ENCODE data around the gene PGAM2.

Gene PGAM2

DNA sequence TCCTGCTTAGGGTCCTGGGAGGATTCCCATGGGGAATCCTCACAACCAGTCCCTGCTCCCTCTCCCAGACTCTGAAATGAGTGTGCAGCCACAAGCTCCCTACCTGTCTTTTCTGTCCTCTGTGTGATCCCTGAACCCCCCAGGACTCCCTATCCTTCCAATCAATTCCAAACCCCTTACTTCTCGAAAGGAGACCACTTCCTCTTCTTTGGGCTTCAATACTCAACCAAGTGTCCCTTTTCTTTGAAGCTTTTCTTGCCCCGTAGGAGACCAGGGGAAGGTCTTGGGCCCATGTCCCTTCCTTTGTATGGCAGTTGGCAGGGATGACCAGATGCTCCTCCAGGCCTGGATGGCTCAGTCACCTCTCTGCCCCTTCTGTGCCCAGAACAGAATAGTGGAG lies 40.5 kb upstream of the PGAM2 start:
- H3K27ac ChIP-seq (replicated peaks; ENCODE audit: low read length), result no peak overlapping the region
- no CpG with 5 or more reads among the region's 2 CpGs for WGBS, 2 donors (ENCODE audit: extremely low coverage in 2 of 2, insufficient read length in 2 of 2, insufficient replicate concordance in 1 of 2)

DNA sequence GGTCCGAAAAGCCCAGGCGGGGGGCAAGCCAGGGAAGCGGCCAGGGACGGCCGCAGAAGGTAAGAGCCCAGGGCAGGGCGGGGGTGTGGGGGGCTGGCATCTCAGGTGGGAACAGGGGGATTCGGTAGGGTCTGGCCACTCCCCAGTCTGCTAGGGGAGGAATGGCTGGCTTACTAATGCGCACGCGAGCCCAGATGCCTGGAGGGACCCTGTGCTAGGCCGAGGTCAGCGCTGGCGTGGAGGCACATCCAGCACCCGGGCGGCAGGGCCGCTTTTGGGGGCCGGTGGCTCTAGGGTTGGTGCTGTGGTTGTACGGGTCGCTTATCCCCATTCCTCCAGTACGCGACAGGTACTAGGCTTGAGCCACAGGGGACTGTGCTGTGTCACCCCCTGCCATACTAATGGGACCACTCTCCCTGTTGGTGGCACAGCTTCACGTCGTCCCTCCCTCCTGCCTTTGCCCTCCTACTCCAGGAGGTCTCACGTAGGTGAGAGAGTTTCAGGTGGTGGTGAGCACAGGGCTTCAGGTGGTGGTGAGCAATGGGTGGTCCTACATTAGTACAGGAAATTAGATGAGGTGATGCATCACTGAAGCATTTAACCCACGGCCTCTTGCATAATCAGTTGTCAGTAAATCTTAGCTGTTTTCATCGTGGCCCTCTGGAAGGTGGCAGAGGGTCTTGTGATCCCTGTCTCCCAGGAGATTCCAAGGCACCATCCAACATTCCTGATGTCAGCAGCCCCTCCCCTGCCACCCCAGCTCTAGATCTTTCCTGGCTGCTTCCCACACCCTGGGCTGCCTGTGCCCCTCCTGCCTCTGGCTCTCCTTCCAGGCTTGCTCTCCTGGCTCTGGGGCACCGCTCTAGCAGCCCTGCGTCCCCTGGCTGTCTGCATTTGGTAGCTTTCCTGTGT lies 39.7 kb upstream of the PGAM2 start:
- H3K4ac ChIP-seq (ENCODE audit: low read length), result peak overlapping the region; percentile 67
- peak overlapping the region; percentile 85 for H2AFZ ChIP-seq (ENCODE audit: low read length)
- peaks cover 0 to 8% (median 5%) of the 10 kb centered on the region in 3 experiments for H3K27me3 ChIP-seq (ENCODE audit: control insufficient read depth in 3 of 3, insufficient read depth in 3 of 3, low read depth in 1 of 3, low read length in 3 of 3)
- no peak overlapping the region for H3K27ac ChIP-seq (replicated peaks; ENCODE audit: low read length)
- peak; percentile 27 for DNase-seq (ENCODE audit: low spot score)
- no CpG with 5 or more reads among the region's 28 CpGs for WGBS, 2 donors (ENCODE audit: extremely low coverage in 2 of 2, insufficient read length in 2 of 2, insufficient replicate concordance in 1 of 2)
- H3K79me1 ChIP-seq (ENCODE audit: low read depth, low read length), result no peaks in the 10 kb centered on the region
- H3K9me3 ChIP-seq (replicated peaks in 1 of 2; ENCODE audit: control insufficient read depth in 2 of 2, insufficient read depth in 1 of 2, low read depth in 1 of 2, low read length in 2 of 2), result no peaks in the 10 kb centered on the region
- H3K9ac ChIP-seq (ENCODE audit: low read depth, low read length, poor library complexity), result peak overlapping the region; percentile 83
- H3K4me3 ChIP-seq (ENCODE audit: low read length in 2 of 2), result peak overlapping the region; percentile 43 to 84
- peak overlapping the region; percentile 92 for H3K18ac ChIP-seq (ENCODE audit: low read length)
- no peak overlapping the region for H3K14ac ChIP-seq (ENCODE audit: low read length)
- H2BK15ac ChIP-seq (ENCODE audit: low read length), result no peak overlapping the region
- H3K4me1 ChIP-seq (ENCODE audit: control insufficient read depth in 2 of 2, insufficient read depth in 1 of 2, low read depth in 1 of 2, low read length in 2 of 2), result peaks cover 8 to 14% of the 10 kb centered on the region in 2 donors
- H4K91ac ChIP-seq (ENCODE audit: low read depth, low read length, poor library complexity), result no peak overlapping the region
- H4K8ac ChIP-seq (ENCODE audit: low read depth, low read length), result no peak overlapping the region
- no peak overlapping the region for H2BK120ac ChIP-seq (ENCODE audit: low read depth, low read length)
- no peak overlapping the region for H2BK5ac ChIP-seq (ENCODE audit: low read length)
- H3K23ac ChIP-seq (ENCODE audit: low read depth, low read length, poor library complexity), result peak overlapping the region; percentile 70
- H3K4me2 ChIP-seq (ENCODE audit: insufficient read depth, low read length, poor library complexity, severe bottlenecking), result peak overlapping the region; percentile 83
- H2BK12ac ChIP-seq (ENCODE audit: low read length), result no peak overlapping the region
- H2AK5ac ChIP-seq (ENCODE audit: low read depth, low read length), result peak overlapping the region; percentile 71
- H3K36me3 ChIP-seq (replicated peaks in 1 of 2; ENCODE audit: control insufficient read depth in 2 of 2, insufficient read depth in 2 of 2, low read length in 2 of 2), result peaks cover 6 to 14% of the 10 kb centered on the region in 2 donors

More for the DNA sequence above, 40.5 kb upstream of the PGAM2 start:
- peak overlapping the region; percentile 53 for H3K18ac ChIP-seq (ENCODE audit: low read length)
- H2AK5ac ChIP-seq (ENCODE audit: low read depth, low read length), result no peak overlapping the region
- no peak overlapping the region for H3K9ac ChIP-seq (ENCODE audit: low read depth, low read length, poor library complexity)
- H3K4ac ChIP-seq (ENCODE audit: low read length), result no peak overlapping the region
- H4K8ac ChIP-seq (ENCODE audit: low read depth, low read length), result no peak overlapping the region
- no peak overlapping the region for H3K4me2 ChIP-seq (ENCODE audit: insufficient read depth, low read length, poor library complexity, severe bottlenecking)
- no peak overlapping the region for H2BK15ac ChIP-seq (ENCODE audit: low read length)
- peaks cover 6 to 20% of the 10 kb centered on the region in 2 donors for H3K36me3 ChIP-seq (replicated peaks in 1 of 2; ENCODE audit: control insufficient read depth in 2 of 2, insufficient read depth in 2 of 2, low read length in 2 of 2)
- H2BK5ac ChIP-seq (ENCODE audit: low read length), result no peak overlapping the region
- H3K14ac ChIP-seq (ENCODE audit: low read length), result no peak overlapping the region
- no peaks in the 10 kb centered on the region for H3K9me3 ChIP-seq (replicated peaks in 1 of 2; ENCODE audit: control insufficient read depth in 2 of 2, insufficient read depth in 1 of 2, low read depth in 1 of 2, low read length in 2 of 2)
- H2BK120ac ChIP-seq (ENCODE audit: low read depth, low read length), result no peak overlapping the region
- H3K4me1 ChIP-seq (ENCODE audit: control insufficient read depth in 2 of 2, insufficient read depth in 1 of 2, low read depth in 1 of 2, low read length in 2 of 2), result peaks cover 8 to 10% of the 10 kb centered on the region in 2 donors
- no peaks in the 10 kb centered on the region for H3K79me1 ChIP-seq (ENCODE audit: low read depth, low read length)
- peaks cover 0 to 8% (median 5%) of the 10 kb centered on the region in 3 experiments for H3K27me3 ChIP-seq (ENCODE audit: control insufficient read depth in 3 of 3, insufficient read depth in 3 of 3, low read depth in 1 of 3, low read length in 3 of 3)
- no peak overlapping the region for H3K4me3 ChIP-seq (ENCODE audit: low read length in 2 of 2)
- no peak overlapping the region for H2AFZ ChIP-seq (ENCODE audit: low read length)
- no peak overlapping the region for H2BK12ac ChIP-seq (ENCODE audit: low read length)
- H3K23ac ChIP-seq (ENCODE audit: low read depth, low read length, poor library complexity), result no peak overlapping the region
- no peak overlapping the region for H4K91ac ChIP-seq (ENCODE audit: low read depth, low read length, poor library complexity)
- DNase-seq (ENCODE audit: low spot score), result no peak

DNA sequence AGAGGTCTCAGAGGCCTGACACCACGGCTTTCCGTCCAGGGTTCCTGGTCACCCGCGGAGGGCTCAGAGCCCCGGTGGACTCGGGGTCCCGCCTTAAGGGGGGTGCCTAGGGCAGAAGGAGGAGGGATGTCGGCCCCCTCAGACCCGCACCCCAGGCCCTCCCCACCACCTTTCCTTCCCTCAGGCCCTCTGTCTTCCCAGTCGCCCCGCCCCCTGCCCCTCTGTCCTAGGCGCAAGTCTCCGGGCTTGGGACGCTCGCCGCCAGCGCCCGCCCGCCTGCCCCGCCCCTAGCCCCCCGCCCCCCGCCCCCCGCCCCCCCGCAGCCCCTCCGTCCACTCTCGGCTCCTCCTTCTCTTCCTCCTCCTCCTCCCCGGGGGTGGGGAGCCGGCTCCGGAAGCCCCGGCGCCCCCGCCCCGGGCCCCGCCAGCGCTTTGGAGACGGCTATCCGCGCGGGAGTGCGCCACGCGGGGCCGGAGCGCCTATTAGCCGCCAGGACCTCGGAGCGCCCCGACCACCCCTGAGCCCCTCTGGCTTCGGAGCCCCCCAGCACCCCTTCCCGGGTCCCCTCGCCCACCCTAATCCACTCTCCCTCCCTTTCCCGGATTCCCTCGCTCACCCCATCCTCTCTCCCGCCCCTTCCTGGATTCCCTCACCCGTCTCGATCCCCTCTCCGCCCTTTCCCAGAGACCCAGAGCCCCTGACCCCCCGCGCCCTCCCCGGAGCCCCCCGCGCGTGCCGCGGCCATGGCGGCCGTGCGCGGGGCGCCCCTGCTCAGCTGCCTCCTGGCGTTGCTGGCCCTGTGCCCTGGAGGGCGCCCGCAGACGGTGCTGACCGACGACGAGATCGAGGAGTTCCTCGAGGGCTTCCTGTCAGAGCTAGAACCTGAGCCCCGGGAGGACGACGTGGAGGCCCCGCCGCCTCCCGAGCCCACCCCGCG lies 38.8 kb upstream of the PGAM2 start, which contains the start of gene AEBP1:
Gene AEBP1 (plus strand): TSS at position 423 of the 937 bp plus-strand sequence. CDS start 321 bp downstream, at position 744.
- Histone ChIP-seq H3K79me1 (ENCODE audit: low read depth, low read length) (no peaks in the 10 kb centered on the region), H3K18ac (ENCODE audit: low read length) (peak within 1 kb of the TSS; percentile 92), H2BK120ac (ENCODE audit: low read depth, low read length) (no peak within 1 kb of the TSS), H3K9ac (ENCODE audit: low read depth, low read length, poor library complexity) (peak within 1 kb of the TSS; percentile 83), H2BK5ac (ENCODE audit: low read length) (peak within 1 kb of the TSS; percentile 55), H3K27me3 (ENCODE audit: control insufficient read depth in 3 of 3, insufficient read depth in 3 of 3, low read depth in 1 of 3, low read length in 3 of 3) (peaks cover 0 to 8% (median 5%) of the 10 kb centered on the region in 3 experiments), H3K4me3 (ENCODE audit: low read length in 2 of 2) (peak within 1 kb of the TSS; percentile 43 to 84), H3K23ac (ENCODE audit: low read depth, low read length, poor library complexity) (peak within 1 kb of the TSS; percentile 55), H3K4ac (ENCODE audit: low read length) (peak within 1 kb of the TSS; percentile 67), H3K9me3 (replicated peaks in 1 of 2; ENCODE audit: control insufficient read depth in 2 of 2, insufficient read depth in 1 of 2, low read depth in 1 of 2, low read length in 2 of 2) (no peaks in the 10 kb centered on the region), H3K14ac (ENCODE audit: low read length) (no peak within 1 kb of the TSS), H2AK5ac (ENCODE audit: low read depth, low read length) (peak within 1 kb of the TSS; percentile 71), H3K4me1 (ENCODE audit: control insufficient read depth in 2 of 2, insufficient read depth in 1 of 2, low read depth in 1 of 2, low read length in 2 of 2) (peaks cover 8 to 14% of the 10 kb centered on the region in 2 donors), H3K36me3 (replicated peaks in 1 of 2; ENCODE audit: control insufficient read depth in 2 of 2, insufficient read depth in 2 of 2, low read length in 2 of 2) (peaks cover 0 to 8% of the 10 kb centered on the region in 2 donors), H2AFZ (ENCODE audit: low read length) (peak within 1 kb of the TSS; percentile 87), H4K91ac (ENCODE audit: low read depth, low read length, poor library complexity) (no peak within 1 kb of the TSS), H3K4me2 (ENCODE audit: insufficient read depth, low read length, poor library complexity, severe bottlenecking) (peak within 1 kb of the TSS; percentile 83), H4K8ac (ENCODE audit: low read depth, low read length) (no peak within 1 kb of the TSS), H2BK12ac (ENCODE audit: low read length) (peak within 1 kb of the TSS; percentile 33), H3K27ac (replicated peaks; ENCODE audit: low read length) (no peak within 1 kb of the TSS), H2BK15ac (ENCODE audit: low read length) (peak within 1 kb of the TSS; percentile 80)
- WGBS, 2 donors (ENCODE audit: extremely low coverage in 2 of 2, insufficient read length in 2 of 2, insufficient replicate concordance in 1 of 2), result no CpG with 5 or more reads among the region's 87 CpGs
- peak; percentile 30 for DNase-seq (ENCODE audit: low spot score)
